ENCODE data around the gene MED9.

GRCh38 chr17:17510456-17511292 lies 33.9 kb downstream of the MED9 start:
- TF ChIP-seq CTCF (IDR thresholded peaks at IDR 0.05): no peak
- no peak for TF ChIP-seq POLR2A (IDR thresholded peaks at IDR 0.05)
- TF ChIP-seq EP300 (IDR thresholded peaks at IDR 0.05): no peak
